Ishikawa (cell line): ENCODE data around the gene PLA2G7.

ENCODE experiments used
- EGR1 ChIP-seq: IDR thresholded peaks from 2 replicates; pipeline ENCODE4 v1.6.1; 2012
- EP300 ChIP-seq: IDR thresholded peaks from 2 replicates; pipeline ENCODE4 v1.6.1; 2012; ENCODE audit warnings: borderline replicate concordance
- FOXM1 ChIP-seq: IDR thresholded peaks from 2 replicates; pipeline ENCODE4 v1.6.1; 2012; ENCODE audit warnings: low read depth, borderline replicate concordance
- MAX ChIP-seq: IDR thresholded peaks from 2 replicates; pipeline ENCODE4 v1.6.1; 2012
- RAD21 ChIP-seq: IDR thresholded peaks from 2 replicates; pipeline ENCODE4 v1.6.1; 2012; ENCODE audit warnings: low read depth
- TAF1 ChIP-seq: IDR thresholded peaks from 2 replicates; pipeline ENCODE4 v1.6.1; 2012; ENCODE audit warnings: low read depth, mild to moderate bottlenecking
- YY1 ChIP-seq: IDR thresholded peaks from 2 replicates; pipeline ENCODE4 v1.6.1; 2012; ENCODE audit warnings: low read depth
- TF ChIP-seq, protein P1 (sequence below): IDR thresholded peaks from 2 replicates; pipeline ENCODE4 v1.6.1; 2012
- TF ChIP-seq, protein P2 (sequence below): IDR thresholded peaks from 2 replicates; pipeline ENCODE4 v1.6.1; 2012; ENCODE audit warnings: low read depth, mild to moderate bottlenecking

- TF ChIP-seq FOXM1 (no peak), MAX (no peak), YY1 (no peak), TAF1 (no peak), EGR1 (no peak), EP300 (no peak), RAD21 (no peak)
- TF ChIP-seq, protein P1, sequence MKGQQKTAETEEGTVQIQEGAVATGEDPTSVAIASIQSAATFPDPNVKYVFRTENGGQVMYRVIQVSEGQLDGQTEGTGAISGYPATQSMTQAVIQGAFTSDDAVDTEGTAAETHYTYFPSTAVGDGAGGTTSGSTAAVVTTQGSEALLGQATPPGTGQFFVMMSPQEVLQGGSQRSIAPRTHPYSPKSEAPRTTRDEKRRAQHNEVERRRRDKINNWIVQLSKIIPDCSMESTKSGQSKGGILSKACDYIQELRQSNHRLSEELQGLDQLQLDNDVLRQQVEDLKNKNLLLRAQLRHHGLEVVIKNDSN = no peak
- TF ChIP-seq, protein P2, sequence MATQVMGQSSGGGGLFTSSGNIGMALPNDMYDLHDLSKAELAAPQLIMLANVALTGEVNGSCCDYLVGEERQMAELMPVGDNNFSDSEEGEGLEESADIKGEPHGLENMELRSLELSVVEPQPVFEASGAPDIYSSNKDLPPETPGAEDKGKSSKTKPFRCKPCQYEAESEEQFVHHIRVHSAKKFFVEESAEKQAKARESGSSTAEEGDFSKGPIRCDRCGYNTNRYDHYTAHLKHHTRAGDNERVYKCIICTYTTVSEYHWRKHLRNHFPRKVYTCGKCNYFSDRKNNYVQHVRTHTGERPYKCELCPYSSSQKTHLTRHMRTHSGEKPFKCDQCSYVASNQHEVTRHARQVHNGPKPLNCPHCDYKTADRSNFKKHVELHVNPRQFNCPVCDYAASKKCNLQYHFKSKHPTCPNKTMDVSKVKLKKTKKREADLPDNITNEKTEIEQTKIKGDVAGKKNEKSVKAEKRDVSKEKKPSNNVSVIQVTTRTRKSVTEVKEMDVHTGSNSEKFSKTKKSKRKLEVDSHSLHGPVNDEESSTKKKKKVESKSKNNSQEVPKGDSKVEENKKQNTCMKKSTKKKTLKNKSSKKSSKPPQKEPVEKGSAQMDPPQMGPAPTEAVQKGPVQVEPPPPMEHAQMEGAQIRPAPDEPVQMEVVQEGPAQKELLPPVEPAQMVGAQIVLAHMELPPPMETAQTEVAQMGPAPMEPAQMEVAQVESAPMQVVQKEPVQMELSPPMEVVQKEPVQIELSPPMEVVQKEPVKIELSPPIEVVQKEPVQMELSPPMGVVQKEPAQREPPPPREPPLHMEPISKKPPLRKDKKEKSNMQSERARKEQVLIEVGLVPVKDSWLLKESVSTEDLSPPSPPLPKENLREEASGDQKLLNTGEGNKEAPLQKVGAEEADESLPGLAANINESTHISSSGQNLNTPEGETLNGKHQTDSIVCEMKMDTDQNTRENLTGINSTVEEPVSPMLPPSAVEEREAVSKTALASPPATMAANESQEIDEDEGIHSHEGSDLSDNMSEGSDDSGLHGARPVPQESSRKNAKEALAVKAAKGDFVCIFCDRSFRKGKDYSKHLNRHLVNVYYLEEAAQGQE = no peak
These were observed 16.5 kb upstream of the PLA2G7 start for GRCh38 chr6:46751658-46752057.
